Skin epidermis (tissue), 12 donors: ENCODE results near the gene RMI2.

ENCODE experiments used
- H3K27ac ChIP-seq, 21 experiments: fragments of 200-600 bp; sonication (generic) in 11 of 21; one replicate each; pipeline ENCODE4 v1.5.0; 2020; ENCODE audit warnings: mild to moderate bottlenecking in 3 of 21, inconsistent platforms in 2 of 21, moderate library complexity in 2 of 21
- H3K4me3 ChIP-seq, 7 experiments: fragments of 200-600 bp; sonication (generic) in 2 of 7; one replicate each; pipeline ENCODE4 v1.5.0; 2020; ENCODE audit warnings: inconsistent platforms in 2 of 7, mild to moderate bottlenecking in 2 of 7, moderate library complexity in 1 of 7

The RMI2 gene

DNA sequence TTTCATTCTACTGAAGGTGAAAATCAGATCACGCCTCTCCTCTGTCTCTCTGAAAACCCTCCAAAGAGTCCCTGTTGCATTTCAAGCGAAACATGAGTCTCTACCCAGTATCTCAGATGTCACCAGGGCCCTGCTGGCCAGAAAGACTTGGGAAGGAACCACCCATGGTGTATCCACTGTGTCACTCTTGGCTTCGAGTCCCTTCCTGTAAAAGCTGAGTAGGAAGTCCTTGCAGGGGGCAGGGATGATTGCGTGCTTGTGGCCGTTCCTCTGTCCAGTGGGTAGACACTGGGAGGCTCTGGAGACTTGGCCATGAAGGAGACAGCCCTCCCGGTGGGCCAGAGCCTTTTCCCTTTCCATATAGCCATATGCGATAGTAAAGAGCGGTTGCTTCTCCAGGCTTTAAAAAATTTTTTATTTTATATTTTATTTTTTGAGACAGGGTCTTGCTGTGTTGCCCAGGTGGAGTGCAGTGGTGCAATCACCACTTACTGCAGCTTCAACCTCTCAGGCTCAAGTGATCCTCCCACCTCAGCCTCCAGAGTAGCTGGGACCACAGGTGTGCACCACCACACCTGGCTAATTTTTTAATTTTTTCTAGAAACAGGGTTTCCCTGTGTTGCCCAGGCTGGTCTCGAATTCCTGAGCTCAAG lies 19.0 kb upstream of the RMI2 start:
- peak overlapping the region in 7 of 21 experiments; percentile 8 to 68 (median 49) for H3K27ac ChIP-seq
- H3K4me3 ChIP-seq: no peak overlapping the region

DNA sequence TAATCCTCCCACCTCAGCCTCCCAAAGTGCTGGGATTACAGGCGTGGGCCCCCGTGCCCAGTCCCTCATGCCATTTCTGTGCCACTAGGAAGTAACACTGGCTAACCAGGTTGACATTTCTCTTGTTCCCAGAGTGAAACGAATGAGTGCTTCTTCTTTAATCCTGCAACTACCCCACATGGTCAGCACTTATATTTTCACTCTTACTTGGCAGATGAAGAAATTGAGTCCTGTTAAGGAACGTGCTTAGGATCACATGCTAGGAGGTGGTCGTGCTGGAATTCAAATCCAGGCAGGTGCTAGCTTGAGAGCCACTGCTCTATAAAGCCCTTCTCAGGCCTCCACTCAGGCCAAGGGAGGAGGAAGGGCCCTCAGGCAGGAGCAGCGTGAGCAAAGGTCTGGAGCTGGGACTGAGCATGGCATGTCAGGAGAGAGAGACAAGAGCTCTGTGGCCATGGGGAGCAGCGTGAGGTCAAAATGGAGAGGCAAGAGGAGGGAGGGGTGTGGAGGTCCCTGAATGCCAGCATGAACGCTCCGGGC lies 18.5 kb upstream of the RMI2 start:
- Histone ChIP-seq H3K27ac (peak overlapping the region in 6 of 21 experiments; percentile 8 to 68 (median 52)), H3K4me3 (no peak overlapping the region)

DNA sequence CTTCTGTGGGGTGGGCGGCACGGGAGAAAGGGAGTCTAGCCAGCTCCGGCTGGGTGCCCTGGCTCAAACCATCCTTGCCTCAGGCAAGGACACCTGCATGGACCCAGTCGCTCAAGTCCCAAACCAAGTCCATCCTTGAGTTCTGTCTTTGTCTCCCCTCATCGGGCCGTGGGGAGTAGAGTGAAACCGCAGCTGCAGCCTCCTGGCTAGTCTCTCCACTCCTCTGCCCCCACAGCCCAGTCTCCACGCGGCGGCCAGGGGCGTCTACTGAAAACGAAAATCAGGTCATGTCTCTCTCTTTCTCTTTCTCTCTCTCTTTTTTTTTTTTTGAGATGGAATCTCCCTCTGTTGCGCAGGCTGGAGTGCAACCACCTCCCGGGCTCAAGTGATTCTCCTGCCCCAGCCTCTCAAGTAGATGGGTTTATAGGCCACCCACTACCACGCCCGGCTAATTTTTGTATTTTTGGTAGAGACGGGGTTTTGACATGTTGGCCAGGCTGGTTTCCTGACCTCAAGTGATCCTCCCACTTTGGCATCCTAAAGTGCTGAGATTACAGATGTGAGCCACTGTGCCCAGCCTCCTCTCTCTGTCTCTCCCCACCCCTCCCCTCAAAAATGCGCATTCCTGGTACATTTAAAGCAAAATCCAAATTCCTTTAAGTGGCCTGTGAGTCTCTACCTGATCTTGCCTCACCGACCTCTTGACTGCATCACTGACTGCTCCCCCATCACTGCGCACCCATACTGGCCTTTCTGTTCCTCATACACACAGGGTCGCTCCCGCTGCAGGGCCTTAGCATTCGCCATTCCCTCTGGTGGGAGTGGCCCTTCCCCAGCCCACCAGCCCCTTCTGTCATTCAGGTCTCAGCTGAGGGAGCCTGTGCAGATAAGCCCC lies 17.7 kb upstream of the RMI2 start:
- H3K27ac ChIP-seq: peak overlapping the region in 8 of 21 experiments; percentile 2 to 71 (median 45)
- H3K4me3 ChIP-seq: no peak overlapping the region

DNA sequence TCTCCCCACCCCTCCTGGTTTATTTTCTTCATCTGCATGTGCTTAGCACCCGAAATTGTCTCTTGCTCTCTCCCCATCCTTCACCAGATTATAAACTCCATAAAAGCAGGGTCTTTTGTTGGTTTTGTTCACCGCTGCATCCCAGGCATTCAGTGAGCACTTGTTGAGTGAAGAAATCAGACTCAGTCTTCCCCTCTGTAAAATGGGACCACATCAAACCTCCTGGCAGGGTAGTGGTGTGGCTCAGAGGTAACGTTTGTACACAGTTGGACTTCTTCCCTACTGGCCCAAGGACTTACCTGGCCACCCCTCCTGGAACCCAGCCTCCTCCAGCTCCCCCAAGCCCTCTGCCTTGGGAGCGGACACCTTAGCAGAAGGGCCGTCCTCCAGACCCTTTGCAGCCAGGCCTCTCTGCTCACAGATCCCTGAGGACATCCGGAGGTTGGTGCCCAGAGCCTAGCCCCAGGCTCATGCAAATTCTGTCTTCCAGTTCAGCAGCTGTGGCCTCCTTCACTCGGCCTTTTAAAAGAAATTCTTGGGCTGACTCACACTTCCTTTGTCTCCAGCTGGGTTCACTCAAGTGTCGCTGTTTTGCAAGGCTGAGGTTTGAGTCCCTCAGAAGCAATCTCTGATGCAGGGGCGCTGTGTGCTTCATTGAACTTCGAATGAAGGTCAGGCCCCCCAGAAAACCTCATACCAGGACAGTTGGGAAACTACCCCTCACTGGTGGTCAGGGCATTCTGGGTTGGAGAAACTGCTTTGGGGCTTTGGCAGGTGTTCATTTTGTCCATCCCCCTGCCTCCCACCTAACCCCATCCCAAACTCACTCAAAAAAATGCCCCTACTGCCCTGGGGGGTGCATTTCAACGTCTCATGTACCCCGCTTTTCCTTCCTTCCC lies 16.8 kb upstream of the RMI2 start:
- peak overlapping the region in 11 of 21 experiments; percentile 2 to 71 (median 41) for H3K27ac ChIP-seq
- no peak overlapping the region for H3K4me3 ChIP-seq

DNA sequence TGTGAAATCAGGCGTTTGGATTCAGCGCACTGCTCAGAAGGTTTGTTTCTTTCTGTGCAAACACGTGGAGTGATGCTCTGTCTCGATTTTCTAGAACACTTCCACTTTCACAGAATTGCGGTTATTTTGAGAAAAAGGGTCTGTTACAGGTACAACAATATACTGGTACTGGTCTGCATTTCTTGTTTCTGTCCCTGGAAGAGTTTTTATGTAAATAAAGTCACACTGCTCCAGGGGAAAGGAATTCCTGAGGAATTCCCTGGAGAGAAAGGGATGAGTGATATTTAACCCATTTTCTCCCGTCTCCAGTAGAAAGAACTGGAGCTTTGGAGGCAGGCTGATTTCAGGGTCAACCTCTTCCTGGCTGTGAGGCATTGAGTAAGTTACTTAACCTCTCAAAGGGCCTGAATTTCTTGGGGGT lies 16.2 kb upstream of the RMI2 start:
- peak overlapping the region in 8 of 21 experiments; percentile 9 to 71 (median 53) for H3K27ac ChIP-seq

DNA sequence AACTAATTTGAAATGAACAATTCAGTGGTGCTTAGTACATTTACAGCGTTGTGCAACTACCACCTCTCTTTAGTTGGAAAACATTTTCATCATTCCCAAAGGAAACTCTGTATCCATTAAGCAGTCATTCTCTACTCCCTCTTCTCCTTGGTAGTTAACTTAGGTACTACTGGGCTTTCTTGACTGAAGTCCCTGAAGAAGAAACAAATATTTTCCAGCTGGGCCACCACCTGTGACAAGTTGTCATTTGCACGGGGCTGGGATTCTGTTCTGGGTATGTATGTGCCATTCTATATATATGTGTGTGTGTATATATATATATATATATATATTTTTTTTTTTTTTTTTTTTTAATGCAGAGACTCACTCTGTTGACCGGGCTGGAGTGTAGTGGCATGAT lies 15.4 kb upstream of the RMI2 start:
- no peak overlapping the region for H3K4me3 ChIP-seq
- H3K27ac ChIP-seq: no peak overlapping the region

More for the DNA sequence above, 16.2 kb upstream of the RMI2 start:
- H3K4me3 ChIP-seq: no peak overlapping the region

DNA sequence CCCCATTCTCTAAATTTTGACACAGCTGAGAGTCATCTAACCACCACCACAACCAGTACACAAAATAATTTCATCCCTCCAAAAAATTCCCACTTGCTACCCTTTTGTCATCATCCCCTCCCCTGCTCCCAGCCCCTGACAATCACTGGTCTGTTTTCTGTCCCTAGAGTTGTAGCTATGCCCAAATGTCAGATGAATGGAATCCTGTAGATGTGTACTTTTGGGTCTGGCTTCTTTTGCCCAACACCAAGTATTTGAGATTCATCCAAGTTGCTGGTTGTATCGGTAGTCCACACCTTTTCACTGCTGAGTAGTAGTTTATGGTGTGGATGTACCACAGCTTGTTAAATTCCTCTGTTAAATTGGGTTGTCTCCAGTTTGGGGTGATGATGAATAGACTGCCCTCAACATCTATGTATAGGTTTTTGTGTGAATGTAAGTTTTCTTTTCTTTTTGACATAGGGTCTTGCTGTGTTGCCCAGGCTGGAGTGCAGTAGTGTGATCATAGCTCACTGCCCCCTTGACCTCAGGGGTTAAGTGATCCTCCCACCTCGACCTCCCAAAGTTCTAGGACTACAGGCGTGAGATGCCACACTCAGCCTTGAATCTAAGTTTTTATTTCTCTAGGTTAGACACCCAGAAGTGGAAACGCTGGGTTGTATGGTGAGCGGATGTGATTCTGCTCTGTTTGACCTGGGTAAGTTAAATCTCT lies 14.6 kb upstream of the RMI2 start:
- Histone ChIP-seq H3K4me3 (no peak overlapping the region), H3K27ac (no peak overlapping the region)

DNA sequence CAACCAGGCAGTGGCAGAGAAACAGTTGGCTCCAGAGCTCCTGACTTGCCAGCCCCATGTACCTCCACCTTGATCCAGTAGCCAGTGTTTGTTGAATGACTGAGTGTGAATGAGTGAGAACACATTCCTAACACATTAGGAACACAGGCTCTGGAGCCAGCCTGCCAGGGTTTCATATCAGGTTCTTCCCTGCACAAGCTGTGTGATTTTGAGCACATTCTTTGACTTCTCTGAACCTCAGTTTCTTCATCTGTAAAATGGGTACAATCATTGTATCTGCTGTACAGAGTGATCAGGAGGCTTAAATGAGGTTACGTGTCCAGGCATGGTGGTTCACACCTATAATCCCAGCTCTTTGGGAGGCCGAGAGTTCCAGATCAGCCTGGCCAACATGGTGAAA lies 13.3 kb upstream of the RMI2 start:
- no peak overlapping the region for H3K4me3 ChIP-seq
- no peak overlapping the region for H3K27ac ChIP-seq

DNA sequence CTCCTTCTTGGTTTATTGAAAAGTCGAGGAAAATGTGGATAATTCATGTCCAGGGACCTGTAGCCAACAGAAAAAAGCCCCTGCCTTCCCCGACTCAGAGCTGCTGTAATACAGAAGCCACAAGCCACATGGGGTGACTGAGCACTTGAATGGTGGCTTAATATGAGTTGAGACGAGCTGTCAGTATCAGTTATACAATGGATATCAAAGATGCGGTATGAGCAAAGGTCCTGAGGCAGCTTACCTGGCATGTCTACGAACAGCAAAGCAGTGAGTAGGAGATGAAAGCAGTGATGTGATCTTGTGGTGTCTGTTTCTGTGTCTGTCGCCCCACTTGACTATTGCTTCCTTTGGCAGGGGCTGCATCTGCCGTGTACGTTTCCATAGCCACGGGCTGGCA lies 12.2 kb upstream of the RMI2 start:
- no peak overlapping the region for H3K4me3 ChIP-seq

DNA sequence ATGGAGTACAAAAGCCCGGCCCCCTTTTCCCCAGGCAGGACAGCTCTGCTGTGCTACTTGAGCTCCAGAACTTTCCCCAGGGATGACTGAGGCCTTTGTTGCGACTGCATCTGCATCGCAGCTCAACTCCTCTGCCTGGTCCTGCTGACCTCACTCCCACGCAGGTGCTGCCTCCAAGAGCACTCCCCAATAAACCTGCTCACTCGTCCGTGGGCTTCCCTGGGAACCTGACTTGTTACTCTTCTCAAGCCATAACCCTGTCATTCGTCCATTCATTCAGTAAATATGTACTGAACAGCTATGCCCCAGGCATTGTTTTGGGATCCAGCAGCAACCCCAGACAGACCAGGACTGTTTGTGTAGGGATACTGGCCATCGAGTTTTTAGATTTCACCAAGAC lies 11.6 kb upstream of the RMI2 start:
- H3K4me3 ChIP-seq: no peak overlapping the region
- no peak overlapping the region for H3K27ac ChIP-seq

More for the DNA sequence above, 12.2 kb upstream of the RMI2 start:
- H3K27ac ChIP-seq: no peak overlapping the region

DNA sequence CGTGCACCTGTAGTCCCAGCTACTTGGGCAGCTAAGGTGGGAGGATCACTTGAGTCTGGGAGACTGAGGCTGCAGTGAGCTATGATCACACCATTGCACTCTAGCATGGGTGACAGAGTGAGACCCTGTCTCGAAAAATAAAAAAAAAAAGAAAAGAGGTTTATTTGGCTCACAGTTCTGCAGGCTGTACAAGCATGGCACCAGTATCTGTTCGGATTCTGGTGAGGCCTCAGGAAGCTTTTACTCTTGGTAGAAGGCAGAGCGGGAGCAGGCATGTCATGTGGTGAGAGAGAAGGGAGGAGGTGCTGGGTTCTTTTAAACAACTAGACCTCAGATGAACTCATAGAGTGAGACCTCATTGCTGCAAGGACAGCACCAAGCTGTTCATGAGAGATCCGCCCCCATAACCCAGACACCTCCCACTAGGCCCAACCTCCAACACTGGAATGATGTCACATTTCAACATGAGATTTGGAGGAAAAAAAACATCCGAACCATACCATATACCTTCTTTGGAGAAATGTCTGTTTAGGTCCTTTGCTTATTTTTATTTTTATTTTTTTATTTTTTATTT lies 10.3 kb upstream of the RMI2 start:
- H3K27ac ChIP-seq: no peak overlapping the region
- no peak overlapping the region for H3K4me3 ChIP-seq

DNA sequence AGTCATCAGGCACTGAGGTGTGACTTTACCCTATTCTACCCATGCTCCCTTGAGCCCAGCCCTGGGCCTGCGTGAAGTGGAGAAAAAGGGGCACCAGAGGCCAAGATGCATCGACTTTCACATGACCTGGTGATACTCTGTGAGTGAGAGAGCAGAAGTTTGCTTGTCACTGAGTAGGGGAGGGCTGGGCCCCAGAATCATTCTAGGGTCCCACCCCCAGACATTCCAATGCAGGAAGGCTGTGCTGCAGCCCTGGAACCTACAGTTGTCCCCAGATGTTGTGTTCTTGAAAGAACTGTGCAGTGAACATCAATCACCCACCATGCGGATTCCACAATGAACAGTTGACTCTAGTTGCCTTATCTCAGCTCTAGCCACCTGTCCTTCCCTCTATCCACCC lies 6.2 kb upstream of the RMI2 start:
- no peak overlapping the region for H3K4me3 ChIP-seq
- no peak overlapping the region for H3K27ac ChIP-seq

DNA sequence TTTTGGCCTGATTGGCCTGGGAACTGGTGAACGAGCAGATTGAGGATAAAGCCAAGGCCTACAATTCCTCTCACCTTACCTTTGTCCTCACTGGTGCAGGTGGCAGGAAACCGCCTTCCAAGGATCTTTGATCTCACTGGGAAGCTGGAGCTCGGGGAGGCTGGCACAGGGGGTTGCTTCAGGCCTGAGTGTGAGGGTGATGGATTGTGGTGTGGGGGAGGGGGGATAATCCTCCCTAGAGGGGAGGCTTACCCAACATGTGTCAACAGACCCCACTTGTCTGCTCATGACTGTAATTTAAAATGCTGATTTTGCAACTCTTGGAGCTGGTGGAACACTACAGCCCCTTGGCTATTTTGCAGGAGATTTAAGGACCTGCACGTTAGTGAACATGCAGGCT lies 4.5 kb upstream of the RMI2 start:
- Histone ChIP-seq H3K4me3 (no peak overlapping the region), H3K27ac (peak overlapping the region in 1 of 21 experiments; percentile 47)

DNA sequence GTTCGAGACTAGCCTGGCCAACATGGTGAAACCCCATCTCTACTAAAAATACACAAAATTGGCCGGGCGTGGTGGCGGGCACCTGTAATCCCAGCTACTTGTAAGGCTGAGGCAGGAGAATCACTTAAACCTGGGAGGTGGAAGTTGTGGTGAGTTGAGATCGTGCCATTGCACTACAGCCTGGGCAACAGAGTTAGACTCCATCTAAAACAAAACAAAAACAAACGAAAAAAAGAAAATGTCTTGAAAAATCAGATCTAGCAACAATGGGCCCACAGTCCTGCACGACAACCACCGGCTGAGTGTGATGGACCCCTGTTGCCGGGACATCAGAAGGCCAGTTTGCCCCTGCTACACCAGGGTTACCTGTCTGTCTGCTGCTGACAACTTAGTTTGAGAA lies 3.9 kb upstream of the RMI2 start:
- peak overlapping the region in 1 of 21 experiments; percentile 68 for H3K27ac ChIP-seq
- H3K4me3 ChIP-seq: no peak overlapping the region

DNA sequence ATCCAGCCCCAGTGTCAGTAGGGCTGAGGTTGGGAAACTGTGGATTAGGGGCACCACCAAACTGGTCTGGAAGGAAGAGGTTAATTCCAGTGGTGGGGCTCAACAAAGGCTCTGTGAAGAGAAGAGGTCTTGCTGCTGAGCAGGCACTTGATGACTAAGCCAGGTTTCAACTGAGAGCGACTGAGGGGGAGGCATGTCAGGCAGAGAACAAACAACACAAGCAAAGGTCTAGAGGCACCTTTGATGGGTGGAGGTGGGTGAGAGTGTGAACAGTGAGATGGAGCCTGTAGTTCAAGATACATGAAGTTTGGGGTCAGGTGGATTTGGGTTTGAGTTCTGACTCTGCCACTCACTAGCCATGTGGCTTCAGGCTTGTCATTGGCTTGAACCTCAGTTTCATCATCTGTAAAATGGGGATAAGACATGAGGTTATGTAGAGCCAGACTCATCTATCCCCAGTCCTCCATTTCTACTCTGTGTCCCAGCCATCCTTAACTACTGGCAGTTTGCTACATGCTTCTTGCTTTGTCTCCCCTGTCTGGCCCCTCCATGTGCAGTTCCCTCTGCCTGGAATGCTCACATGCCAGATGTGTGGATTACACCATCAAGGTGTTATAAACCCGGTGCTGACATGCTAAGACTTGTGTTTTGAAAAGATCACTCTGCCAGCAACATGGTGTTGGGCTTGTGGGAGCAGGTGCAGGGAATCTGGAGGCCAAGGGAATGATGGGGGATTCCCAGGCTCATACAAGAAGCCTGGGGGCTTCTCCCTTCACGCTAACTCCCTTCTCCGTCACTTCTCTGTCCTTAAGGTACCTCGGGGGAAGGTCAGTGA lies 3.0 kb upstream of the RMI2 start:
- Histone ChIP-seq H3K27ac (peak overlapping the region in 2 of 21 experiments; percentile 31 to 68), H3K4me3 (no peak overlapping the region)

DNA sequence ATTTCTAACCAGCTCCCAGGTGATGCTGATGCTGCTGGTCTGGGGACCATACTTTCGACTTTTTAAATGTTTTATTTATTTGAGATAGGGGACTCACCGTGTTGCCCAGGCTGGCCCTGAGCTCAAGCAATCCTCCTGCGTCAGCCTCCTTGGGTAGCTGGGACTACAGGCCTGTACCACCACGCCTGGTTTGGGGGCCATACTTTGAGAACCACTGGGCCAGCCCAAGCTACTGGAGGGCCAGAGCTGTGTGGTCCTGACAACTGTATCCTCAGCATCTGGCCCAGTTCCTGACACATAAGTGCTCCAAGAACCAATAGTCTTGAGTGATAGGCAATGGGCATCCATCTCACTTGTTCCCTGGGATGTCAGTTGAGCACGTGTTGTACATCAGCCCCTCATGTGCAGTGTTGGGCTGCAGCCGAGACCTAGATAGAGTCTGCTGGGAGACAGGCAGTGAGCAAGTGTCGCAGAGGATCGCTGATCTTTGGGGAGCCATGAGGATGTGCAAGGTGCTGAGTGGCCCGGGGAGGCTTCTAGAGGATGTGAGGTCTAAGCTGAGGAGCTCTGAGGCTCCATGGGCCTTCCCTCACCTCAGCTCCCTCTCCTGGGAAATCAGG lies 1.6 kb downstream of the RMI2 start:
- peak overlapping the region in 1 of 21 experiments; percentile 47 for H3K27ac ChIP-seq
- no peak overlapping the region for H3K4me3 ChIP-seq

DNA sequence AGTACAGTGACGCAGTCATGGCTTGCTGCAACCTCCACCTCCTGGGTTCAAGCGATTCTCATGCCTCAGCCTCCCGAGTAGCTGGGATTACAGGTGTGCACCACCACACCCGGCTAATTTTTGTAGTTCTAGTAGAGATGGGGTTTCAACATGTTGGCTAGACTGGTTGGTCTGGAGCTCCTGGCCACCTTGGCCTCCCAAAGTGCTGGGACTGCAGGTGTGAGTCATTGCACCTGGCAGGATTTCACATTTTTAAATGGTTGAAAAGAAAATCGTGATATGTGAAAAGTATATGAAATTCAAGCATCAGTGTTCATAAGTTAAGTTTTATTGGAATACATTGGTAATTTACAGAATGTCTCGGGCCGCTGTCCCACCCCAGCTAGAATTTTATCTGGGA lies 2.6 kb downstream of the RMI2 start:
- Histone ChIP-seq H3K27ac (no peak overlapping the region), H3K4me3 (no peak overlapping the region)
